GM19467 (cell line): ENCODE measurements around the gene WNT2B.
A peak's percentile ranks its signal among the peaks of the same experiment; 100 is the strongest.
"Not testable (repeated sequence)": the region's sequence is repeated elsewhere in the genome, so short reads cannot be mapped to it uniquely, and the experiment has no call there.

Source experiments
- ATAC-seq: cut with Tn5 transposase; IDR thresholded peaks from one replicate; pipeline ENCODE4 v1.9.1; 2021; ENCODE audit warnings: mild to moderate bottlenecking, moderate library complexity; ENCODE audit not compliant: unreplicated experiment

WNT2B gene

GRCh38 chr1:112508278-112509004, at the start of gene WNT2B:
TSS of gene WNT2B (plus strand) at chr1:112508965. CDS start at chr1:112509263, 298 bp downstream.
- ATAC-seq = no peak

GRCh38 chr1:112460615-112461014, 48.1 kb upstream of the WNT2B start:
- no peak for ATAC-seq

- no peak for ATAC-seq
Measured at GRCh38 chr1:112461200-112461871, 47.4 kb upstream of the WNT2B start.

GRCh38 chr1:112462953-112463279, 45.8 kb upstream of the WNT2B start:
- ATAC-seq = no peak

- no peak for ATAC-seq
Measured at GRCh38 chr1:112464501-112464900, 44.3 kb upstream of the WNT2B start.

- no peak for ATAC-seq
Measured at GRCh38 chr1:112465122-112465521, 43.6 kb upstream of the WNT2B start.

GRCh38 chr1:112466078-112466660, 42.6 kb upstream of the WNT2B start:
- ATAC-seq = peak; percentile 85

GRCh38 chr1:112470324-112470723, 38.4 kb upstream of the WNT2B start:
- ATAC-seq = not testable (repeated sequence)

GRCh38 chr1:112470966-112471365, 37.8 kb upstream of the WNT2B start:
- no peak for ATAC-seq

- ATAC-seq = no peak
Measured at GRCh38 chr1:112472142-112472541, 36.6 kb upstream of the WNT2B start.

GRCh38 chr1:112477550-112477949, 31.2 kb upstream of the WNT2B start:
- ATAC-seq = no peak

- no peak for ATAC-seq
Measured at GRCh38 chr1:112478314-112478713, 30.5 kb upstream of the WNT2B start.

- ATAC-seq = not testable (repeated sequence)
Measured at GRCh38 chr1:112486063-112486462, 22.7 kb upstream of the WNT2B start.

GRCh38 chr1:112487686-112488085, 21.1 kb upstream of the WNT2B start:
- not testable (repeated sequence) for ATAC-seq

- no peak for ATAC-seq
Measured at GRCh38 chr1:112488141-112488540, 20.6 kb upstream of the WNT2B start.

GRCh38 chr1:112492076-112492475, 16.7 kb upstream of the WNT2B start:
- ATAC-seq = no peak

- no peak for ATAC-seq
Measured at GRCh38 chr1:112493351-112493750, 15.4 kb upstream of the WNT2B start.

- no peak for ATAC-seq
Measured at GRCh38 chr1:112496290-112496689, 12.5 kb upstream of the WNT2B start.

GRCh38 chr1:112501810-112502641, 6.7 kb upstream of the WNT2B start:
- ATAC-seq = no peak

GRCh38 chr1:112502826-112503225, 5.9 kb upstream of the WNT2B start:
- no peak for ATAC-seq

GRCh38 chr1:112504001-112504660, 4.6 kb upstream of the WNT2B start:
- no peak for ATAC-seq
